DMS153 treated with DMSO at 0.1 percent for 48 hours (cell line): ENCODE data around the gene LRRC41.
"Not testable (repeated sequence)": the region's sequence is repeated elsewhere in the genome, so short reads cannot be mapped to it uniquely, and the experiment has no call there.

ENCODE experiments used
- DNase-seq: peaks from one replicate; lab custom pipeline; 2025; ENCODE audit not compliant: unreplicated experiment; lab: John Stamatoyannopoulos, UW

The LRRC41 gene

DNA sequence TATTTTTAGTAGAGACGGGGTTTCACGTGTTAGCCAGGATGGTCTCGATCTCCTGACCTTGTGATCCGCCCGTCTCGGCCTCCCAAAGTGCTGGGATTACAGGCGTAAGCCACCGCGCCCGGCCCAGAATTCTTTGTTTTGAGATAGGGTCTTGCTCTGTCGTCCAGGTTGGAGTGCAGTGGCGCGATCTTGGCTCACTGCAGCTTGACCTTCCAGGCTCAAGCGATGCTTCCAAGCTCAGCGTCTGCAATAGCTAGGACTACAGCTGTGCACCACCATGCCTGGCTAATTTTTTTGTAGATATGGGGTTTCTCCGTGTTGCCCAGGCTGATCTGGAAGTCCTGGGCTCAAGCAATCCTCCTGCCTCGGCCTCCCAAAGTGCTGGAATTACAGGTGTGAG is 57.3 kb downstream of the LRRC41 start:
- not testable (repeated sequence) for DNase-seq

- DNase-seq: peak; percentile 20
These were observed 58.6 kb downstream of the LRRC41 start for GRCh38 chr1:46244656-46245371.

GRCh38 chr1:46243831-46244230 is 59.6 kb downstream of the LRRC41 start:
- not testable (repeated sequence) for DNase-seq

DNA sequence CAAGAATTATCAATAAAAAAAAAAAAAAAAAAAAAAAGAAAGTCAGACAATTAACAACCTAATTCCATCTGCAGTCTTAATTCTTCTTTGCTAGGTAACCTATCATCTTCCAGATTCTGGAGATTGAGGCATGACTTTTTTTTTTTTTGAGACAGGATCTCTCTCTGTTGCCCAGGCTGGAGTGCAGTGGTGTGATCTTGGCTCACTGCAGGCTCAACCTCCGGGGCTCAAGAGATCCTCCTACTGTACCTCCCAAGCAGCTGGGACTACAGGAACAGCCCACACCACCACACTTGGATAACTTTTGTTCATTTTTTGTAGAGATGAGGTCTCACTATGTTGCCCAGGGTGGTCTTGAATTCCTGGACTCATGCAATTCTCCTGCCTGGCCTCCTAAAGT is 60.5 kb downstream of the LRRC41 start:
- no peak for DNase-seq

- DNase-seq: not testable (repeated sequence)
These were observed 61.7 kb downstream of the LRRC41 start for GRCh38 chr1:46241733-46242132.

GRCh38 chr1:46238865-46239264 is 64.6 kb downstream of the LRRC41 start:
- DNase-seq: not testable (repeated sequence)

DNA sequence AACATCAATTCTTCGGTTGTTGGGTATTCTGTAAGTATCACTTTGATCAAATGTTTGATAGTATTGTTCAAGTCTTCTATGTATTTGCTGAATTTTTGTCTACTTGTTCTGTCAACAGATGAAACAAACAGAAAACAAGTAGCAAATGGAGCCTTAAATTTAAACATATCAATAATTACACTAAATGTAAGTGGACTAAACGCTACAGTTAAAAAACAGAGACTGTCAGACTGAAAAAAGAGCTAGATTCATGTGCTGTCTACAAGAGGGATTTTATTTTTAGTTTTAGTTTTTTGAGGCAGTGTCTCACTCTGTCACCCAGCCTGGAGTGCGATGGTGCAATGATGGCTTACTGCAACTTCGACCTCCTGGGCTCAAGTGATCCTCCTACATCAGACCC is 66.5 kb downstream of the LRRC41 start:
- DNase-seq: no peak

GRCh38 chr1:46231231-46231630 is 72.2 kb downstream of the LRRC41 start:
- not testable (repeated sequence) for DNase-seq
